Stimulated activated CD4-positive, alpha-beta T cell treated with anti-CD3 and anti-CD28 coated beads, Interleukin-15, amount 100 ng/mL, for 48 hours (primary cell): ENCODE data around the gene TMED4.
A peak's percentile ranks its signal among the peaks of the same experiment; 100 is the strongest.
"Not testable (repeated sequence)": the region's sequence is repeated elsewhere in the genome, so short reads cannot be mapped to it uniquely, and the experiment has no call there.

Source experiments
- DNase-seq, 2 donors: peaks; one replicate each; pipeline ENCODE4 v3.0.0-alpha.2; 2020; ENCODE audit warnings: low read depth in 2 of 2

Gene TMED4

GRCh38 chr7:44607141-44608068, 25.4 kb upstream of the TMED4 start:
- no peak for DNase-seq

- DNase-seq: peak; percentile 99
Observed at GRCh38 chr7:44606341-44607140, 24.5 kb upstream of the TMED4 start, which contains the start of gene OGDH. TSS of gene OGDH (plus strand) at chr7:44606627. CDS start at chr7:44624344, 17,717 bp downstream.

- DNase-seq: no peak
Observed at GRCh38 chr7:44604941-44605340, 22.9 kb upstream of the TMED4 start.

- no peak for DNase-seq
Observed at GRCh38 chr7:44603193-44603592, 21.2 kb upstream of the TMED4 start.

GRCh38 chr7:44602576-44602910, 20.5 kb upstream of the TMED4 start:
- no peak for DNase-seq

- no peak for DNase-seq
Observed at GRCh38 chr7:44599222-44599621, 17.2 kb upstream of the TMED4 start.

GRCh38 chr7:44597181-44597580, 15.2 kb upstream of the TMED4 start:
- DNase-seq: not testable (repeated sequence)

GRCh38 chr7:44595934-44596635, 14.1 kb upstream of the TMED4 start:
- no peak for DNase-seq

GRCh38 chr7:44590910-44591309, 8.9 kb upstream of the TMED4 start:
- no peak for DNase-seq

GRCh38 chr7:44587843-44588711, 6.0 kb upstream of the TMED4 start:
- peak in 1 of 2 donors; percentile 45 for DNase-seq

GRCh38 chr7:44583146-44583865, 1.3 kb upstream of the TMED4 start:
- DNase-seq: no peak

- peak; percentile 18 to 39 for DNase-seq
Observed at GRCh38 chr7:44580945-44581878, 819 bp downstream of the TMED4 start.

GRCh38 chr7:44576228-44576627, 5.8 kb downstream of the TMED4 start:
- DNase-seq: no peak

GRCh38 chr7:44575054-44575453, 7.0 kb downstream of the TMED4 start:
- DNase-seq: no peak

GRCh38 chr7:44574287-44574872, 7.7 kb downstream of the TMED4 start:
- DNase-seq: no peak

- peak; percentile 90 to 92 for DNase-seq
Observed at GRCh38 chr7:44573464-44574286, 8.4 kb downstream of the TMED4 start, which contains the start of gene DDX56. TSS of gene DDX56 (minus strand) at chr7:44573908. CDS start at chr7:44573895, 13 bp downstream.

GRCh38 chr7:44572771-44573170, 9.3 kb downstream of the TMED4 start:
- DNase-seq: no peak

GRCh38 chr7:44569959-44570358, 12.1 kb downstream of the TMED4 start:
- no peak for DNase-seq
